Prostate gland (tissue), 2 donors: ENCODE data around the gene SLC1A1. TPM values are rescaled to one million over a fixed set of nuclear protein-coding genes. Genes with fewer than 3 reads are reported as not detected.

Experiments
- DNase-seq: peaks from one replicate; pipeline ENCODE4 v3.0.0-alpha.2; 2019; ENCODE audit warnings: low spot score
- H3K27ac ChIP-seq, 2 donors: fragments of 200-600 bp; sonication (generic); 2 replicates each; pipeline ENCODE4 v1.5.1; 2017 to 2019
- H3K27me3 ChIP-seq: fragments of 200-600 bp; sonication (generic); replicated peaks from 2 replicates; pipeline ENCODE4 v1.5.1; 2019; ENCODE audit not compliant: insufficient read depth
- H3K36me3 ChIP-seq, 2 donors: fragments of 200-600 bp; sonication (generic); 1 replicate in 1 of 2; 2 replicates in 1 of 2; pipeline versions ENCODE4 v1.5.1 to v1.8.1; 2017 to 2019
- H3K4me1 ChIP-seq: fragments of 200-600 bp; sonication (generic); replicated peaks from 2 replicates; pipeline ENCODE4 v1.5.1; 2019
- H3K4me3 ChIP-seq, 2 donors: fragments of 200-600 bp; sonication (generic); 2 replicates each; pipeline ENCODE4 v1.5.1; 2017 to 2019
- H3K9me3 ChIP-seq: fragments of 200-600 bp; sonication (generic); 2 replicates; pipeline ENCODE4 v1.5.1; 2017
- POLR2A ChIP-seq: fragments of 450-650 bp; IDR thresholded peaks from one replicate; pipeline ENCODE4 v1.6.1; 2016; ENCODE audit warnings: antibody characterized with exemption, mild to moderate bottlenecking
- POLR2AphosphoS5 ChIP-seq: sonication (generic); formaldehyde crosslinking; IDR thresholded peaks from one replicate; pipeline ENCODE4 v1.6.1; 2017; ENCODE audit warnings: antibody characterized with exemption
- WGBS: methylation state at CpG from one replicate; pipeline ENCODE4 v1.1.5; 2018; 5-methylcytosine and 5-hydroxymethylcytosine counted together
- intact Hi-C: fragments of 100-400 bp; cut with DNase I; formaldehyde crosslinking; loops from one replicate; pipeline ENCODE4 v1.14.2; 2022
- total RNA-seq, 2 donors: library from RNA; depleted of rRNA; stranded (reverse); fragments of >200 nt; gene quantifications; one replicate each; pipeline ENCODE4 v1.1.0, GENCODE V29; 2016
- TF ChIP-seq, protein P1 (sequence below), 4 experiments: fragments of 200-600 bp in 2 of 4; fragments of 450-650 bp in 2 of 4; sonication (generic) in 2 of 4; IDR thresholded peaks; 1 replicate in 3 of 4; 2 replicates in 1 of 4; pipeline ENCODE4 v1.5.1; 2016 to 2019; ENCODE audit warnings: antibody characterized with exemption in 4 of 4, mild to moderate bottlenecking in 2 of 4, moderate library complexity in 2 of 4

Gene SLC1A1
- total RNA-seq, 2 donors from 2014 or later = 2.9 to 13.1 TPM

DNA sequence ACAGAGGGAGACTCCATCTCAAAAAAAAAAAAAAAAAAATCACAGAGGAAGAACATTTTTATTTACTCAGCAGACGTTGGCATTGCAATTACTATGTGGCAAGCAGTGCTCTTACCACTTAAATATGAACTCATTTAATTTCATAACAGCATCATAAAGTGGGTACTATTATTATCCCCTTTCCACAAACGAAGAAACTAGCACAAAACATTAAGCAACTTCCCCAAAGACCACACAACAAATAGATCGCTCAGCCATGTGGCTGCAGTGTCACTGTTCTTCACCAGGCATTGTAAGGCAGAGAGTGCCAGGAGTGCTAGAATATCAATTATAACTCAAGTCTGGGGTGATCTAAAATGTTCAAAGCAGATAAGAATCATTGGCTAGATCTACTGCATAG, 102.0 kb downstream of the SLC1A1 start:
- 49% methylated on average over 3 of the region's 3 CpGs for WGBS
- TF ChIP-seq POLR2AphosphoS5 = no peak
- TF ChIP-seq, protein P1, sequence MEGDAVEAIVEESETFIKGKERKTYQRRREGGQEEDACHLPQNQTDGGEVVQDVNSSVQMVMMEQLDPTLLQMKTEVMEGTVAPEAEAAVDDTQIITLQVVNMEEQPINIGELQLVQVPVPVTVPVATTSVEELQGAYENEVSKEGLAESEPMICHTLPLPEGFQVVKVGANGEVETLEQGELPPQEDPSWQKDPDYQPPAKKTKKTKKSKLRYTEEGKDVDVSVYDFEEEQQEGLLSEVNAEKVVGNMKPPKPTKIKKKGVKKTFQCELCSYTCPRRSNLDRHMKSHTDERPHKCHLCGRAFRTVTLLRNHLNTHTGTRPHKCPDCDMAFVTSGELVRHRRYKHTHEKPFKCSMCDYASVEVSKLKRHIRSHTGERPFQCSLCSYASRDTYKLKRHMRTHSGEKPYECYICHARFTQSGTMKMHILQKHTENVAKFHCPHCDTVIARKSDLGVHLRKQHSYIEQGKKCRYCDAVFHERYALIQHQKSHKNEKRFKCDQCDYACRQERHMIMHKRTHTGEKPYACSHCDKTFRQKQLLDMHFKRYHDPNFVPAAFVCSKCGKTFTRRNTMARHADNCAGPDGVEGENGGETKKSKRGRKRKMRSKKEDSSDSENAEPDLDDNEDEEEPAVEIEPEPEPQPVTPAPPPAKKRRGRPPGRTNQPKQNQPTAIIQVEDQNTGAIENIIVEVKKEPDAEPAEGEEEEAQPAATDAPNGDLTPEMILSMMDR (IDR thresholded peaks at IDR 0.05) = no peak
- TF ChIP-seq POLR2A = no peak
- Histone ChIP-seq H3K9me3 (no peaks in the 10 kb centered on the region), H3K4me3 (no peak overlapping the region), H3K4me1 (peaks cover 10% of the 10 kb centered on the region), H3K27ac (no peak overlapping the region), H3K36me3 (no peaks in the 10 kb centered on the region), H3K27me3 (no peaks in the 10 kb centered on the region)
- intact Hi-C loops = no loop called here
- DNase-seq = no peak

DNA sequence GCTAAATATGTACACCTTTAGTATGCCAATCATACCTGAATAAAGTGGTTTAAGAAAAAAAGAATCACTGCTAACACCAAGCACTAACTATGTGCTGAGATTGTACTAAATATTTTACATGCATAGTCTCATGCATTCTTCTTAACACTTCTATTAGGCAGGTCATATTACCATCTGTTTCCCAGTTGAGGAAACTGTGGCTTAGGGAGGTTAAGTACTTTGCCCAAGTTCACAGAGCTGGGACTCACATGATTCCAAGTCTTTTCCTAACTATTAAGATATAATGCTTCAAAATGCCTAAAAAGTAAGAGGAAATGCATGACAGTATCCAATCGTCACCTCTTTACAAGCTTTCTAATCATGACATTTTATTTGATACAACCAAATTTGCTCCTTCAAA, 102.6 kb downstream of the SLC1A1 start:
- no peak for TF ChIP-seq POLR2AphosphoS5
- no peak for TF ChIP-seq POLR2A
- TF ChIP-seq, protein P1 (IDR thresholded peaks at IDR 0.05) = no peak
- intact Hi-C loops = no loop called here
- no peaks in the 10 kb centered on the region for H3K36me3 ChIP-seq

DNA sequence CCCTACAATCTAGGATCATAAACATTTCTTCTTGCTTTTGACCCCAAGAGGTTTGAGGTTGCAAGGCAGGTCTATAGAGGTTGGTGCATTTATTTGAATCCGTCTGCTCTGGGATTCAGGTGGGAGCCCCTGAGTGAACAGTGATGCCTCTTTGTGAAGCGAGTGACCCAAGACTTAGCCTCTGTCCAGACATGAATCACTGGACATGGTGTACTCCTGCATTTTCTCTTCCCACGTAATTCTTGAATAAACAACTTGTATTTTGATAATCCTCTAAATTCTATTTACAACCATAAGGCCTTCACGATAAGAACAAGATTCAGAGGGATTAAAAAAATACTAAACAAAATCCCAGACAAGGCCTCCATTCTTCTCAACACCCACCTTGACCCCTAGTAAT, 104.3 kb downstream of the SLC1A1 start:
- H3K36me3 ChIP-seq = no peaks in the 10 kb centered on the region
- no peak for TF ChIP-seq POLR2AphosphoS5
- TF ChIP-seq, protein P1 (IDR thresholded peaks at IDR 0.05) = no peak
- no peak for TF ChIP-seq POLR2A
- intact Hi-C loops = no loop called here
- H3K27me3 ChIP-seq = no peaks in the 10 kb centered on the region
- 79% methylated on average over 4 of the region's 4 CpGs for WGBS
- H3K4me1 ChIP-seq = peaks cover 10% of the 10 kb centered on the region
- H3K4me3 ChIP-seq = no peak overlapping the region
- no peaks in the 10 kb centered on the region for H3K9me3 ChIP-seq
- no peak overlapping the region for H3K27ac ChIP-seq
- no peak for DNase-seq

More for the DNA sequence above, 102.6 kb downstream of the SLC1A1 start:
- WGBS = 76% methylated on average over 1 of the region's 1 CpG
- no peaks in the 10 kb centered on the region for H3K27me3 ChIP-seq
- DNase-seq = no peak
- no peak overlapping the region for H3K27ac ChIP-seq
- H3K4me3 ChIP-seq = no peak overlapping the region
- H3K9me3 ChIP-seq = no peaks in the 10 kb centered on the region
- H3K4me1 ChIP-seq = peaks cover 10% of the 10 kb centered on the region

DNA sequence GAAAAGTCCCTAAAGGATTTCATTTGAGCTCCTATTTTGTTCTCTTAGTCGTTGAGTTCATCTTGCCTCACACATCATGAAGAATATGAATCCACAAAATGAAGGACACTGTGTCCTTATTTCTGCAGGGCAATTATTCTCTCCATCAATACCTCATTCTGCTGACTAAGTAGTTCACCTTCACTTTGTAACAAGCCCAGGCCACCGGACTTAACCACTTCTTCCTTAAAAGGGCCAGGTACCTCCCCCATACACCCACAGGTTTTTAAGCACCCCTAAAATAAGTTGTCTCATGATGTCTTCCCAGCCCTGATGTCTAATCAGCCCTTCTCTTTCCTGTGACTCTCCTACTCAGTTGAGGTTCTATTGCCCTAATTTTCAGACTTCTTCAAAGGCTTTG, 104.7 kb downstream of the SLC1A1 start:
- no peaks in the 10 kb centered on the region for H3K27me3 ChIP-seq
- intact Hi-C loops = no loop called here
- H3K36me3 ChIP-seq = no peaks in the 10 kb centered on the region
- TF ChIP-seq POLR2AphosphoS5 (no peak), POLR2A (no peak)
- TF ChIP-seq, protein P1 (IDR thresholded peaks at IDR 0.05) = no peak
- no peak overlapping the region for H3K27ac ChIP-seq
- H3K4me3 ChIP-seq = no peak overlapping the region
- H3K4me1 ChIP-seq = peaks cover 10% of the 10 kb centered on the region
- 80% methylated on average over 2 of the region's 2 CpGs for WGBS
- H3K9me3 ChIP-seq = no peaks in the 10 kb centered on the region
- DNase-seq = no peak

DNA sequence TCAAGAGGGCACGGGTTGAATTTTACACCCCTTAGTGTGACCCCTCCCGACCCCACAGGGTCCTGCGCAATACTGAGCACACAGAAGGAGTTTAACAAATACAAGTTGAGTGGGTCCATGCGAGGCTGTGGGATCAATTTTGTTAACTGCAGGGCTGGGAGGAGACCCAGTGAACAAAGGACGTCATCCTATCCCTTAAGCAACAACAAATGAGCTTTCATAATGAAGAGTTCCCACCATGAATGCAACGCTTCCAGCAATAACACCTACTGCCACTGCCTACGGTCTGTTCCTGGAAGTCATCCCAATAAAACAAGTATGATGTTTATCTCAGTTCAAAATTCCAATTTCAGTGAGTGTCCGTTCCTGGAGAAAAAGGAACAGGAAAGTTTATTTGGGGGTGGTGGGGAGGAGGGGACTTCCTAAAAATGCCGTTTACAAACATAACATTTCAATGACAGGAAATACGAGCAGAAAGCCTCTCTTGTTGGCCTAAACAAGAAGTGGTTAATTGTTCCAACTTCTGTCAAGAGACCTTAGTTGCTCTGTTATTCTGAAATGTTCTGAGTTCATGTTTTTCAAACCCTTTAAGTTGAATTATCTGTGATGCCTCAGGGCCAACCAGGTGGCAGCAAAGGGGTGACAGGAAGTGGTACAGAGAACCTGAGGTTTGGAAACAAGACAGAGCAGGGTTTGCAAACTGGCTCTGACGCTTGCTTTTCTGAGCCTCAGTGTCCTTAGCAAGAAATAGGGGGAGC, 106.1 kb downstream of the SLC1A1 start:
- no peaks in the 10 kb centered on the region for H3K9me3 ChIP-seq
- H3K4me3 ChIP-seq = no peak overlapping the region
- peaks cover 3% of the 10 kb centered on the region for H3K4me1 ChIP-seq
- H3K27me3 ChIP-seq = no peaks in the 10 kb centered on the region
- WGBS = 36% methylated on average over 11 of the region's 11 CpGs
- peak; percentile 59 for TF ChIP-seq POLR2AphosphoS5
- TF ChIP-seq, protein P1 (IDR thresholded peaks at IDR 0.05) = no peak
- no peaks in the 10 kb centered on the region for H3K36me3 ChIP-seq
- intact Hi-C loops = no loop called here
- peak overlapping the region; percentile 10 to 24 for H3K27ac ChIP-seq
- no peak for DNase-seq
